ENCODE data around the gene PTX4. TPM values are rescaled to one million over a fixed set of nuclear protein-coding genes. Genes with fewer than 3 reads are reported as not detected.

PTX4 gene
- total RNA-seq, 1 experiment from 2014 or later: not detected

GRCh38 chr16:1509307-1510221, 20.8 kb upstream of the PTX4 start:
- Histone ChIP-seq H2AK5ac (ENCODE audit: insufficient read length, low read length) (no peak overlapping the region), H3K56ac (ENCODE audit: insufficient read length, low read depth, low read length) (no peak overlapping the region), H4K8ac (replicated peaks; ENCODE audit: insufficient read length, low read depth, low read length) (no peak overlapping the region), H3K9me3 (ENCODE audit: control insufficient read depth, low read depth, low read length) (no peaks in the 10 kb centered on the region), H3K23ac (ENCODE audit: insufficient read length, low read depth, low read length) (no peak overlapping the region), H3K4me1 (ENCODE audit: insufficient read depth, low read length) (no peaks in the 10 kb centered on the region), H4K5ac (ENCODE audit: insufficient read length, low read depth, low read length) (no peak overlapping the region), H3K79me1 (ENCODE audit: insufficient read depth, low read depth, low read length, poor library complexity, severe bottlenecking) (no peaks in the 10 kb centered on the region), H2AFZ (ENCODE audit: low read length) (no peak overlapping the region), H2BK12ac (ENCODE audit: insufficient read length, low read depth, low read length) (no peak overlapping the region), H3K9ac (ENCODE audit: extremely low read depth, insufficient read length, low read length) (no peak overlapping the region), H3K18ac (ENCODE audit: insufficient read length, low read depth, low read length) (no peak overlapping the region), H2BK15ac (ENCODE audit: low read depth, low read length) (no peak overlapping the region), H3K27ac (ENCODE audit: insufficient read length, low read depth, low read length) (no peak overlapping the region), H3K4ac (ENCODE audit: low read depth, low read length) (no peak overlapping the region), H3K79me2 (ENCODE audit: insufficient read depth, low read length) (no peaks in the 10 kb centered on the region), H2BK20ac (ENCODE audit: low read depth, low read length, poor library complexity, severe bottlenecking) (no peak overlapping the region), H4K91ac (ENCODE audit: insufficient read length, low read depth, low read length) (no peak overlapping the region), H3K14ac (ENCODE audit: insufficient read depth, low read length) (no peak overlapping the region; the same call in 1 of the 2 replicates), H3T11ph (ENCODE audit: low read length) (no peak overlapping the region), H3K27me3 (ENCODE audit: insufficient read depth, low read length) (no peaks in the 10 kb centered on the region), H3K4me2 (ENCODE audit: insufficient read depth, insufficient read length, low read length) (no peak overlapping the region), H3K23me2 (ENCODE audit: insufficient read length, low read depth, low read length, poor library complexity, severe bottlenecking) (no peaks in the 10 kb centered on the region), H2BK120ac (ENCODE audit: low read depth, low read length, poor library complexity, severe bottlenecking) (no peak overlapping the region), H2BK5ac (ENCODE audit: insufficient read length, low read length) (no peak overlapping the region), H4K20me1 (ENCODE audit: control insufficient read depth, insufficient read depth, insufficient read length) (no peaks in the 10 kb centered on the region)
- no peak for DNase-seq
- no peak for TF ChIP-seq CTCF (conservative IDR thresholded peaks at IDR 0.05)
- no CpG with 5 or more reads among the region's 44 CpGs for WGBS (ENCODE audit: extremely low coverage, insufficient read length, low lambda C conversion rate)
- H3K4me1 Mint-ChIP-seq: no peaks in the 10 kb centered on the region
- H3K27ac Mint-ChIP-seq: no peak overlapping the region; a peak in 1 of 7 replicates
- peaks cover 10 to 43% (median 36%) of the 10 kb centered on the region in 3 experiments; a peak in 6 of 7 replicates for H3K36me3 Mint-ChIP-seq (ENCODE audit: insufficient read depth in 1 of 3, low read depth in 3 of 3)
- peaks cover 3 to 10% of the 10 kb centered on the region in 2 experiments; a peak in 3 of 5 replicates for H3K9me3 Mint-ChIP-seq
- no peak overlapping the region for H3K4me3 Mint-ChIP-seq
- no peaks in the 10 kb centered on the region; the same call in 1 of the 2 replicates for H3K27me3 Mint-ChIP-seq (ENCODE audit: low read depth)

All from H9 (cell line).